ENCODE results near the gene FAIM2.
"Not testable (repeated sequence)": the region's sequence is repeated elsewhere in the genome, so short reads cannot be mapped to it uniquely, and the experiment has no call there.

Gene FAIM2

DNA sequence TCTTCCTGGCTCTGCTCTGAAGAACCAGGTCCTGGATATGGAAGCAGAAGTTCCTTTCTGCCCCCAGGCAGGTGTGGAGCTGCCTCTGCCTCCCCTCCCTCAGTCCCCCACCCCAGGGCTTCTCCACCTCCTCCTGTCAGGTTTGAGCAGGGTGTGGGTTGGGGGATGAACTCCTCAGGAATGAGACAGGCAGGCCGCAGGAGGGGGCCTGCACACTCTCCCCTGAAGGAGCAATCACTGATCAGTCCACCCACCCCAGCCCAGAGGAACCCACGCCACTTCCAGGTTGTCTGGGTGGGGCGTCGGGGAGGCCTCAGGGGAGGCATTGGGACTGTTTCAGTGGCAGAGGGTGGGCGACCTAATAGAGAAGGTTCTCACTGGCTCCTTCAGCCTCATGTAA is 26.6 kb downstream of the FAIM2 start:
- Mint-ChIP-seq H3K9me3 (peaks cover 33% of the 10 kb centered on the region), H3K4me3 (no peak overlapping the region), H3K36me3 (ENCODE audit: low read depth) (peaks cover 2% of the 10 kb centered on the region), H3K27ac (no peak overlapping the region), H3K27me3 (ENCODE audit: low read depth) (no peaks in the 10 kb centered on the region), H3K4me1 (ENCODE audit: low read depth) (no peaks in the 10 kb centered on the region)
- no peak for DNase-seq (ENCODE audit: low spot score)

GRCh38 chr12:49876070-49876469 is 27.6 kb downstream of the FAIM2 start:
- peaks cover 33% of the 10 kb centered on the region for H3K9me3 Mint-ChIP-seq
- no peaks in the 10 kb centered on the region for H3K27me3 Mint-ChIP-seq (ENCODE audit: low read depth)
- DNase-seq (ENCODE audit: low spot score), result no peak
- no peaks in the 10 kb centered on the region for H3K4me1 Mint-ChIP-seq (ENCODE audit: low read depth)
- no peak overlapping the region for H3K4me3 Mint-ChIP-seq
- no peak overlapping the region for H3K27ac Mint-ChIP-seq
- peaks cover 2% of the 10 kb centered on the region for H3K36me3 Mint-ChIP-seq (ENCODE audit: low read depth)

- DNase-seq (ENCODE audit: low spot score), result no peak
- Mint-ChIP-seq H3K9me3 (peaks cover 26% of the 10 kb centered on the region), H3K27me3 (ENCODE audit: low read depth) (no peaks in the 10 kb centered on the region), H3K36me3 (ENCODE audit: low read depth) (peaks cover 2% of the 10 kb centered on the region), H3K4me3 (no peak overlapping the region), H3K4me1 (ENCODE audit: low read depth) (no peaks in the 10 kb centered on the region), H3K27ac (no peak overlapping the region)
Observed at GRCh38 chr12:49875115-49875720, 28.5 kb downstream of the FAIM2 start.

- Mint-ChIP-seq H3K9me3 (peaks cover 17% of the 10 kb centered on the region), H3K4me3 (no peak overlapping the region), H3K4me1 (ENCODE audit: low read depth) (no peaks in the 10 kb centered on the region), H3K27me3 (ENCODE audit: low read depth) (no peaks in the 10 kb centered on the region), H3K36me3 (ENCODE audit: low read depth) (no peaks in the 10 kb centered on the region), H3K27ac (no peak overlapping the region)
- DNase-seq (ENCODE audit: low spot score), result no peak
Observed at GRCh38 chr12:49874142-49874897, 29.4 kb downstream of the FAIM2 start.

GRCh38 chr12:49873361-49873934 is 30.3 kb downstream of the FAIM2 start:
- no peaks in the 10 kb centered on the region for H3K4me1 Mint-ChIP-seq (ENCODE audit: low read depth)
- peaks cover 9% of the 10 kb centered on the region for H3K9me3 Mint-ChIP-seq
- no peaks in the 10 kb centered on the region for H3K36me3 Mint-ChIP-seq (ENCODE audit: low read depth)
- H3K27ac Mint-ChIP-seq, result no peak overlapping the region
- no peaks in the 10 kb centered on the region for H3K27me3 Mint-ChIP-seq (ENCODE audit: low read depth)
- H3K4me3 Mint-ChIP-seq, result no peak overlapping the region
- no peak for DNase-seq (ENCODE audit: low spot score)

GRCh38 chr12:49872781-49873181 is 30.9 kb downstream of the FAIM2 start:
- Mint-ChIP-seq H3K4me3 (no peak overlapping the region), H3K4me1 (ENCODE audit: low read depth) (no peaks in the 10 kb centered on the region), H3K27me3 (ENCODE audit: low read depth) (no peaks in the 10 kb centered on the region), H3K9me3 (peaks cover 2% of the 10 kb centered on the region), H3K36me3 (ENCODE audit: low read depth) (no peaks in the 10 kb centered on the region), H3K27ac (no peak overlapping the region)
- DNase-seq (ENCODE audit: low spot score), result no peak

- Mint-ChIP-seq H3K36me3 (ENCODE audit: low read depth) (no peaks in the 10 kb centered on the region), H3K4me1 (ENCODE audit: low read depth) (no peaks in the 10 kb centered on the region), H3K27me3 (ENCODE audit: low read depth) (no peaks in the 10 kb centered on the region), H3K4me3 (no peak overlapping the region), H3K9me3 (no peaks in the 10 kb centered on the region), H3K27ac (no peak overlapping the region)
- no peak for DNase-seq (ENCODE audit: low spot score)
Observed at GRCh38 chr12:49872381-49872780, 31.3 kb downstream of the FAIM2 start.

DNA sequence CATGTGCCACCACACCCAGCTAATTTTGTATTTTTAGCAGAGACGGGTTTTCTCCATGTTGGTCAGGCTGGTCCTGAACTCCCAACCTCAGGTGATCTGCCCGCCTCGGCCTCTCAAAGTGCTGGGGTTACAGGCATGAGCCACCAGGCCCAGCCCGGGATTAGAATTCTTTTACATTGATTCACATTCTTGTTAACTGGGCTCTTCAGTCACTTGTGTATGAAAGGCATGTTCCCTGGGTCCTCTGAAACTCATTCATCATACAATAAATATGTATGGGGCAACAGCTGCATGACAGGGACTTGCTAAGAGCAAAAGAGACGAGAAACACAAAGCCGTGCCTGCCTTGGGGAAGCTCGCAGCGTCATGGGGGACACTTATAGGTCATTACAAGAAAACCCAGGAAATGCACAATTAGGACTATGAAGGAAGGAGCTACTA is 31.9 kb downstream of the FAIM2 start:
- DNase-seq (ENCODE audit: low spot score); H3K4me1 Mint-ChIP-seq (ENCODE audit: low read depth); H3K9me3 Mint-ChIP-seq: not testable (repeated sequence)

GRCh38 chr12:49871263-49871561 is 32.5 kb downstream of the FAIM2 start:
- Mint-ChIP-seq H3K9me3 (no peaks in the 10 kb centered on the region), H3K4me3 (no peak overlapping the region), H3K36me3 (ENCODE audit: low read depth) (no peaks in the 10 kb centered on the region), H3K27ac (no peak overlapping the region), H3K27me3 (ENCODE audit: low read depth) (no peaks in the 10 kb centered on the region), H3K4me1 (ENCODE audit: low read depth) (no peaks in the 10 kb centered on the region)
- no peak for DNase-seq (ENCODE audit: low spot score)

More for the DNA sequence above, 31.9 kb downstream of the FAIM2 start:
- H3K27ac Mint-ChIP-seq; H3K4me3 Mint-ChIP-seq; H3K27me3 Mint-ChIP-seq (ENCODE audit: low read depth); H3K36me3 Mint-ChIP-seq (ENCODE audit: low read depth): not testable (repeated sequence)

DNA sequence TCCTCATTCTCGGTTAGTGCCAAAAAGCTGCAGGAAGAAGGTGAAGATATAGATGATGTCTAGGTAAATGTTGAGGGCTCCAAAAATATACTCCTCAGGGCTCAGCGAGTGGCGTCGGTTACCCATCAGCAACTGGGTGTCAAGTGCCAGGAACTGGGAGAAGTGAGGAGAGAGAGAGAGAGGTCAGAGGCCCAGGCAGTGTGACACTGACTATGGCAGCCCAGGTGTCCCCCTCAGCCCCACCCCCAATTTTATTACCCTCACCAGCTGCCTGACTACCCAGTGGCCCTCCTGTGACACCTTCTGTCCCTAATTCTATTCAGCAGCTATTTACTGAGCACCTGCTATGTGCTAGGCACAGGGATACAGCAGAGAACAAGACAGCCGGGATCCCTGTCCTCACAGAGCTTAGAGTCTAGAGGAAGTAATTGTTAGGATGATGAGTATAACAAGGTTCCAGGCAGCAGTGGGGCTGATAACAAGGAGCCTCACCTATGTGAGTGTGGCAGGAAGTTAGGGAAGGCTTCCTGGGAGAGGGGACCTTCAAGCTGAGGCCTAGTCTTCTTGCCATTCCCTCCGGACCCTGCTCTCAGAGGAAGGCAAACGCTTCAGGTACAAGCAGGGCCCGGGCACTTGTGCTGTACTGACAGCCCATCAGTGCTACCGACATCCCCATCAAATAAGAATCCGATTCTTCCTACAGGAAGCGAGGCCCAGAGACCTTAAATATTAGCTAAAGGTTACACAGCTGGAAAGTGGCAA is 33.0 kb downstream of the FAIM2 start:
- Mint-ChIP-seq H3K4me1 (ENCODE audit: low read depth) (no peaks in the 10 kb centered on the region), H3K9me3 (no peaks in the 10 kb centered on the region), H3K27me3 (ENCODE audit: low read depth) (no peaks in the 10 kb centered on the region), H3K36me3 (ENCODE audit: low read depth) (no peaks in the 10 kb centered on the region), H3K4me3 (no peak overlapping the region), H3K27ac (no peak overlapping the region)
- DNase-seq (ENCODE audit: low spot score), result no peak

DNA sequence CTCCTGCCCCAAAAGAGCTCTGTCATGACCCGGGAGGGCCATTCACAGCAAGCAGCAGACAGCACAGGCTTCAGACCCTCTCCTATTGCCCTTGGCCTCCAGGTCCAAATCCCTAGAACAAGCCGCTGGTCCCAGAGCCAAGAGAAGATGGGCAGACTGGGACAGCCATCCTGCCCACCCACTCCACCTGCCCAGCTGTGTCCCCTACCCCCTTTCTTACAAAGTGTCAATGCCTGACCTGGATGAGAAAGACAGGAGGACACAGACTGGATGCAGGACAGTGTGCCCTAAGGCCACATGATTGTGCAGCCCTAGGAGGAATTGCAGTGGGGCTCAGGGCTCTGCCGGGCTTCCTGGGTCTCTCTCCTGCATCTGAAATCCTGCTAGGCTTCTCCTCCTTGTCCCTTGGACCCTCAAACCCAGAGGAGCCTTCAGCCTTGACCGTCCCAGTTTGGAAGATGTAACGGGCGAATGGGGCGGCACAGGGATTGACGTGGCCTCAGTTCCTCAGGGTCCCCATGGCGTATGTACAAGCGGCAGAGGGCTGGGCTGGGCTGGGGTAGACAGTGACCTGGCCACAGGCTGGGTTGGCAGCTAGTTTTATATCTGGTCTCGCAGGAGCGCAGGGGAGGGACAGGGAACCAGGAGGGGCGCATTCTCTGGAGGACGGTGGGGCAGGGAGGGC is 33.7 kb downstream of the FAIM2 start:
- no peak overlapping the region for H3K27ac Mint-ChIP-seq
- H3K4me1 Mint-ChIP-seq (ENCODE audit: low read depth), result no peaks in the 10 kb centered on the region
- H3K4me3 Mint-ChIP-seq, result no peak overlapping the region
- H3K36me3 Mint-ChIP-seq (ENCODE audit: low read depth), result no peaks in the 10 kb centered on the region
- H3K9me3 Mint-ChIP-seq, result no peaks in the 10 kb centered on the region
- no peaks in the 10 kb centered on the region for H3K27me3 Mint-ChIP-seq (ENCODE audit: low read depth)
- no peak for DNase-seq (ENCODE audit: low spot score)

GRCh38 chr12:49868952-49869815 is 34.5 kb downstream of the FAIM2 start:
- peaks cover 5% of the 10 kb centered on the region for H3K27me3 Mint-ChIP-seq (ENCODE audit: low read depth)
- no peak overlapping the region for H3K27ac Mint-ChIP-seq
- no peaks in the 10 kb centered on the region for H3K36me3 Mint-ChIP-seq (ENCODE audit: low read depth)
- no peak for DNase-seq (ENCODE audit: low spot score)
- H3K4me3 Mint-ChIP-seq, result no peak overlapping the region
- H3K4me1 Mint-ChIP-seq (ENCODE audit: low read depth), result no peaks in the 10 kb centered on the region
- H3K9me3 Mint-ChIP-seq, result no peaks in the 10 kb centered on the region

DNA sequence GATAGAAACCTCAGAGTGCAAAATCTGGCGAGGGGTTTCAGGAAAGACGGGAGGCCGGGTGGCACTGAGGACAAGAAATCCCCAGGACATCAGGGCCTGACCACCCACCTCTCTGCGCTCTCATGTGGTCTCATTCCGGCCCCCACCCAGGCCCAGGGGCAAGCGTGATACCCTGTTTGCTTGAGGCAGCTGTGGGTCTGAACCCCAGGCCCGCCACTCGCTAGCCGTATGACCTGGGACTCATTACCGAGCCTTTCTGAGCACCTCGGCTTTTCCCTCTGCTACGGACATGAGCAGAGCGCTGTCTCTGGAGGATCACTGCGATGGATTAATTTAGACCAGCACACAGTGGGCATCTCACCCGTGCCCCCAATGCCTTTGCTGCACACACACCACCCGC is 35.3 kb downstream of the FAIM2 start:
- no peaks in the 10 kb centered on the region for H3K4me1 Mint-ChIP-seq (ENCODE audit: low read depth)
- no peak overlapping the region for H3K27ac Mint-ChIP-seq
- no peak overlapping the region for H3K4me3 Mint-ChIP-seq
- no peak for DNase-seq (ENCODE audit: low spot score)
- H3K27me3 Mint-ChIP-seq (ENCODE audit: low read depth), result peaks cover 5% of the 10 kb centered on the region
- H3K9me3 Mint-ChIP-seq, result no peaks in the 10 kb centered on the region
- H3K36me3 Mint-ChIP-seq (ENCODE audit: low read depth), result no peaks in the 10 kb centered on the region
